GF-D8 (cell line): Measurements from ENCODE around the gene TMTC1.

Experiments used
- DNase-seq: peaks from one replicate; lab custom pipeline; 2025; lab: John Stamatoyannopoulos, UW

The TMTC1 gene

GRCh38 chr12:29616664-29617406 is 166.9 kb downstream of the TMTC1 start:
- no peak for DNase-seq

GRCh38 chr12:29614694-29615325 is 168.9 kb downstream of the TMTC1 start:
- no peak for DNase-seq

- no peak for DNase-seq
These were observed 170.8 kb downstream of the TMTC1 start for GRCh38 chr12:29612912-29613311.

DNA sequence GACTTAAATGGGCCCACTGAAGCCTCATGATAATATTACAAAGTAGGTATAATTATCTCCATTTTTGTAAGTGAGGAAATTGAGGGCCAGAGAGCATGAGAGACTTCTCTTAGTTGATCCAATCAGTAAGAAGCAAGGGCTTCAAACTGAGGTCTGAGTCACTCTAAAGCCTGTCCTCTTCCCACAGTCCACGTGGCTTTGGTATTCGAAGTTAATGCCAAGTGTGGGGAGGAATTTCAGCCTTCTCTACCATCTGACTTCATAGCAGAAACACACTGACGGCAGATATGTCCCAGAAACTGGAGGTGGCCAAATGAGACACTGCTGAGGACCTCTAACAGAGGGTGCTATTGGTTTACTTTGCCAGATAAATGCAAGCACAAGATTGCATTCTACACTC is 171.8 kb downstream of the TMTC1 start:
- no peak for DNase-seq

- DNase-seq: no peak
These were observed 173.1 kb downstream of the TMTC1 start for GRCh38 chr12:29610473-29611170.

DNA sequence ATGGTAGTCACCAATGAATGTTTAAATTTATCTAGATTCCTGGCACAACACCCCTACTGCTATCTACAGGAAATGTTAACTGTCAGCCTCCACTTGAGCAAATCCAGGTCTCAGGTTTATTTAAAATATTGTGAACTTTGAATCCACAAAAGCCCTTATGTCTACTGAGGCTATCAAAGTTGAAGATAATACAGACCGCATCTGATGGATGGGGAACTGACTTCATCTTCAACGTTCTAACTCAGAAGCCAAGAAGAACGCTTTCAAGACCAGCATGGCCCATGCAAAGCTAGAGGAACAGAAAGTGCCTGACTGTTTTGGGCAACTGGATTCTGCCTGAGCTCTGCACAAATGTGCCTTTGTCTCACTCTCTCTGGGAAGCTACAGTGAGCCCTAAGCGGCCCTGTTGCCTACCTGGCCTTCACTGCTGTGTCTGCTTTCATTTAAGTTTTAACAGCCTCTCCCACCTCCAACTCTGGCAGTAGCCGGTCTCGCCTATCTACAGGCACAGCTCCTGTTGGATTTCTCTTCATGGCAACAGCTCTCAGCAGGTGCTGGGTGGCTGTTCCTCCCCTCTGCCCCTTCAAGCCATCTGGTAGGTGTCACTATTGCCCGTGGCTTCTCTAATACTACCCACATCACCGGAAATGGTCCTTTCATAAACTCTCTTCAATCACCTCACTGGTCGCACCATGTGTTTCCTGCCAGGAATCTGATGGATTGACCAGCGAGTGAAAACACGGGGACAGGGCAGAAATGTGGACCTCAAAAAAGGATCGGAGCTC is 174.1 kb downstream of the TMTC1 start:
- no peak for DNase-seq

DNA sequence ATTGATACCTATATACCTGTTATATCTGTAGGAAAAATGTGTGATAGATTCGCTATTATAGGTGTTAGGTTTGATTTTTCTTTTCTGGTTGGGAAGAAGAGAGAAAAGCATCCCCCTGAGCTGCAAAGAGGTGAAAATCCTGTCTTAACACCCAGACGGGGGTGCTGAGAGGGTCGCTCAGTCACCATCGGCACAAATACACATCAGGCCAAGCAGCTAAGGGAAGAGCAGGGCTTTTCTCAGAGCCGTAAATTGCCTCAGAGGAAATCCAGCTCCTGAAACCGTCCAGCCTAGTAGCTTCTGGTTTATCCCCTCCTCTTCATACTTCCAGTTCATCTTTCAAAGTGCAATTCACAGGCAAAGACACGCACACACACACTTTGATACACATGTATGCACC is 175.2 kb downstream of the TMTC1 start:
- no peak for DNase-seq

DNA sequence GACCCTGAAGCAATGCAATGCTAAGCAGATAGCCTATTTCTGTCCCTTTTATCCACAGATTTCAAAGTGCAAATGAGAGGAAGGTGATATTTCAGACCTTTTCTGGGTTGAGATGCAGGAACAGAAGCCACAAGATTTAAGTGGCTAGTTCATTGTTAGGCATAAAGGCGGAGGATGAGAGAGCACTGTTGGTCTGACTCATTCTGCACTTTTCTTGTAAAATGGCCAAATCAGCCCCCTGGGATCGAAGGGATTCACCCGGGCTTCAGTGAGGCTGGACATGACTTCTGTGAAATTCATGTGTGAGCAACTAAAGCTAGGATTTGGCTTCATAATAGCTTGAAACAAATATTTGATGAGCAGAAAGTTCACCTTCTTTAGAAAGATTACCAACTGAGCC is 184.4 kb downstream of the TMTC1 start:
- DNase-seq: no peak

DNA sequence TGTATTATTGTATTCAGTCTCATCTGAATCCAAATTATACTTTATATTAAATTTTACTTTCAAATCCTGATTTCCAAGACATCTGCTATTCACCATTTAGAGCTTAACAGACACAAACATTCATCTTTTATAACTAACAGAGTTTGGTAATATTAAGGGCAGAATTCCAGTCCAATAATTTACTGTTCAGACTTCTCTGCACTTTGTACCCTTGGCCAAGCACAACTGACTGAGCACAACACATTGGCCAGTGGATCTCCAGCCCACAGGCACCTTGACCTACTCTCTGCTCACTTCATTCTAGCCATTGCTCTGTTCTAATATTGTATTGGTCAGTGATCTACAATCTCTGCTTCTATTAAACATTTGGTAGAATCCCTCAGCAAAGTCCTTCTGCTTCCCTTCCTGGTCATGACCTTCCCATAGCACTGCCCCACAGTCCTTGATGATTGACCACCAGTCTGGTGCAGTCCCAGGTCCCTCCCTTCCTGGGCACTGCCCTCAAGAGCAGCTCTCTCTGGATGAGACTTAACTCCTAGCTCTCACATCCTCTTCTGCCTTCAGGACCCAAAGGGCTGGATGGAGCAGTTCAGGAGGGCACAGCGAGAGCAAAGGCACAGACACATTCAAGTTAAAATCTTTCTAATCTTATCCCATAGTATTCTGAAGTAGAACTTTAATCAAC is 188.5 kb downstream of the TMTC1 start:
- DNase-seq: no peak

DNA sequence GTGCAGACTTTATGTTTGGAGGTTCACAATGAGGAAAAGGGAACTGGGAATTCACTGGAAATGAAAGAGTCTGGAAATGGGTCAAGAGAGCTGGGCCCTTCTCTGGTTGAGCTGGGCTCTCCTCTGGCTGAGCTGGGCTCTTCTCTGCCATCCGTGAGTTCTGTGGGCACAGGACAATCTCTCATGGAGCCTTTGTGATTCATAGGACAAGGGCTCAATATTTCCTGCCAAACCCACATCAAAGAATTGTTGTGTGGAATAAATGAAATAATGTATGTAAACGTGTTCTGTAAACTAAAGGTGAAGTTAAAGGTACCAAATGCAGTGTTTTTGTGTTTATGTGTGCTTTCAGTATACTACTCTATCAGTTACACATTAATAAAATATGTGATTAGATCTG is 190.7 kb downstream of the TMTC1 start:
- DNase-seq: no peak

- no peak for DNase-seq
These were observed 192.4 kb downstream of the TMTC1 start for GRCh38 chr12:29591140-29592020.

DNA sequence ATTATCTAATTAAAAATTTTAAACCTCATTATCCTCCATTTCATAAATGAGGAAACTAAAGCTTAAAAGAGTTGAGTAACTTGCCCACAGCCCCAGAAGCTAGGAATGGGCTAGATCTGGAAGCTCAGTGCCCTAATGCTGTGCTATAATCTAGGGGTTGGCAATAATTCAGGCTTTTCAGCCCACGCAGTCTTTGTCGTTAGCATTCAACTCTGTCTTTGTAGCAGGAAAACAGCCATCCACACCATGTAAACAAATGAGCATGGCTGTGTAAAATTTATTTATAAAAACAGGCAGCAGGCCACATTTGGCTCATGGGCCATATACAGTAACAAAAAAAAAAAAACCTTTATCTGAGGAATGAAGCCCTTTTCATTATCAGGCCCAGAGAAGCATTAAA is 193.9 kb downstream of the TMTC1 start:
- no peak for DNase-seq

DNA sequence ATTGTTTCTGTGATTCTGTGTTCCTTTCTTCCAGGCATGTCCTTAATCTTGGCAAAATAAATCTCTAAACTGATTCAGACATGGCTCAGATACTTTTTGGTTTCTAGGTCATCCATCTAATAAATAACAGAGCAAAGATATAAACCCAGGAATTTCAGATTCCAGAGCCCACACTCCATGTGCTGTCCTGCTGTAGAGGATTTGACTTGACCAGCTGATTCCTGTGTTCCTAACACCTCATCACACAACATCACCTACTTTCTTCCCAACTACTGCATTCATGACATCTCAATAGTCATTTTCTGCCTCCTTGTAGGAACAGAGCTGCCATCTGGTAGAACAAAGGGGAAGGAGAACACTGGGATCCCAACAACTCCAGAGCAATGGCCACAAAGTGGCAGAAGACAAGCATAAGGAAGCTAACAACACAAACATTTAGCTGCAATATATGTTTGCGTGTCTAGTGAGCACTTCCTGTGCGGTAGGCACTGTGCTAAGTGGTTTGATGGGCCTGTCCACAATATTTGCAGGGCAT is 194.4 kb downstream of the TMTC1 start:
- DNase-seq: no peak

- no peak for DNase-seq
These were observed 201.0 kb downstream of the TMTC1 start for GRCh38 chr12:29582677-29583272.

- DNase-seq: no peak
These were observed 201.6 kb downstream of the TMTC1 start for GRCh38 chr12:29582146-29582545.

DNA sequence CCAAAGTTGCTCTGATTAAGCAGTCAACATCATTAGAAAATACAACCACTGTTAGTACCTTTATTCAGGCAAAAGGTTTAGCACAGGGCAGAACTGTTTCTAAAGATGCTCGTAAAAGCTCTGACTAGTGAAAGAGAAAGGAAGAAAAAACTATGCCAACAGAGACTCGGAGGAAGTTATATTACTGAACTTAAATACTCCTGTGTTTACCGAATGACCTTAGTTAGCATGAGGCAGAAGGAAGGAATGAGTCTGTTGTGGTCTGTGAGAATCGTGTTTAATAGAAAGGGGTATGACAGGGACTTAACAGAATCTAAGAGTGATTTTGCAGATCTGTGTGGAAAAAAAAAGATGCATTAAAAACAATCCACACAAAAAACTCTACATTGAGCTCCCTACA is 202.1 kb downstream of the TMTC1 start:
- DNase-seq: no peak

- DNase-seq: no peak
These were observed 202.8 kb downstream of the TMTC1 start for GRCh38 chr12:29580971-29581370.

DNA sequence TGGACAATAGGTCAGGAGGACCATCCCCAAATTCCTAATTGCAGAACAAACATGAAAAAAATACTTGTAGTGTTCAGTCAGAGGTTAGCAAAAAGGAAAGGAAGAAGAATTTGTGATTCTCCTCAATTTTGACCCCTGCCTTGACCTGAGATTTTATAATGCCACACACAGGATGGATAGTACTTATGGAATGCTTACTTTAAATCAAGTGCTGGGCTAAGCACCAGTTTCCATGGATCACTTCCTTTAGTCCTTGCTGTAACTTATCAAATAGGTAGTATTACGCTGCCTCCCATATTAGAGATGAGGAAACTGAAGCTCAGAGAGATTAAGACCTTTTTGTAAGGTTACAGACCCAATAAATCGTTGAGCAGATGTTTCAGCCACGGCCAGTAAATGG is 205.0 kb downstream of the TMTC1 start:
- DNase-seq: no peak

DNA sequence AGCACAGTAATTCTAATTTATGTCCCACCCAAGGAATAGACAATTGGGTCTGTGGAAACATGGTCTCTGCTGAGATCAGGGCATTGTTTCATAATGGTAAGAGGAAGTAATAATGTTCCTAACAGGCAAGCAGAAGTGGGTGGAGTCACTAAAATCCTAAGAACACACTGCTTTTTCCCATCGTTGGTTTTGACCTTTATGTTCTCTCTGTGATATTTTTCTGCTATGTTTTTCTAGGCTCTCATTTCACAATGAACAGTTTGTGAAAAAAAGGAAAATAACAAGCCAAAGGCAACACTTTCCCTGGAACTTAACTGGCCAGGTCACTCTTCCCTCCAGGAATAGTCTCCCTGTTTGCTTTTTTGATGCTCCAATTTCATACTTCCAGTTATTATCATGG is 205.7 kb downstream of the TMTC1 start:
- DNase-seq: no peak

GRCh38 chr12:29574500-29574899 is 209.2 kb downstream of the TMTC1 start:
- no peak for DNase-seq
